VCaP (cell line): ENCODE results near the gene TRAPPC8.
"Not testable (repeated sequence)": the region's sequence is repeated elsewhere in the genome, so short reads cannot be mapped to it uniquely, and the experiment has no call there.

Experiments used
- H3K27ac ChIP-seq: fragments of 450-650 bp; 2 replicates; pipeline ENCODE4 v1.5.1; 2017
- TF ChIP-seq, protein P1 (sequence below): fragments of 450-650 bp; conservative IDR thresholded peaks from 2 replicates; pipeline ENCODE4 v1.5.1; 2017; ENCODE audit warnings: mild to moderate bottlenecking, moderate library complexity

The TRAPPC8 gene

DNA sequence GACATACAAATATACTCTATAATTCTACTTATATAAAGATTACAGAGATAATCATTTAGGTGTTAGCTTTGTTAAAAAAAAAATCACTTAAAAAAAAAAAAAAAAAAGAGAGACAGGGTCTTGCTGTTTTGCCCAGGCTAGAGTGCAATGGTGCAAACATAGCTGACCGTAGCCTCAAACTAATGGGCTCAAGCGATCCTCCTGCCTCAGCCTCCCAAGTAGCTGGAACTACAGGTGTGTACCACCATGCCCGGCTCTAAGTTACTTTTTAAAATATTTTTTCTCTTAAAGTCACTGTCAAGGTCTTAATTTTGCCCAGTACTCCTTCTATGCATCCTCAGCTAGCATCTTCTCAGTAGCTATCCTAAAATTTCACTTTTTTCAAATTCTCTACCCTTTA, 105.0 kb downstream of the TRAPPC8 start:
- H3K27ac ChIP-seq = no peak overlapping the region
- TF ChIP-seq, protein P1, sequence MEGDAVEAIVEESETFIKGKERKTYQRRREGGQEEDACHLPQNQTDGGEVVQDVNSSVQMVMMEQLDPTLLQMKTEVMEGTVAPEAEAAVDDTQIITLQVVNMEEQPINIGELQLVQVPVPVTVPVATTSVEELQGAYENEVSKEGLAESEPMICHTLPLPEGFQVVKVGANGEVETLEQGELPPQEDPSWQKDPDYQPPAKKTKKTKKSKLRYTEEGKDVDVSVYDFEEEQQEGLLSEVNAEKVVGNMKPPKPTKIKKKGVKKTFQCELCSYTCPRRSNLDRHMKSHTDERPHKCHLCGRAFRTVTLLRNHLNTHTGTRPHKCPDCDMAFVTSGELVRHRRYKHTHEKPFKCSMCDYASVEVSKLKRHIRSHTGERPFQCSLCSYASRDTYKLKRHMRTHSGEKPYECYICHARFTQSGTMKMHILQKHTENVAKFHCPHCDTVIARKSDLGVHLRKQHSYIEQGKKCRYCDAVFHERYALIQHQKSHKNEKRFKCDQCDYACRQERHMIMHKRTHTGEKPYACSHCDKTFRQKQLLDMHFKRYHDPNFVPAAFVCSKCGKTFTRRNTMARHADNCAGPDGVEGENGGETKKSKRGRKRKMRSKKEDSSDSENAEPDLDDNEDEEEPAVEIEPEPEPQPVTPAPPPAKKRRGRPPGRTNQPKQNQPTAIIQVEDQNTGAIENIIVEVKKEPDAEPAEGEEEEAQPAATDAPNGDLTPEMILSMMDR = no peak

DNA sequence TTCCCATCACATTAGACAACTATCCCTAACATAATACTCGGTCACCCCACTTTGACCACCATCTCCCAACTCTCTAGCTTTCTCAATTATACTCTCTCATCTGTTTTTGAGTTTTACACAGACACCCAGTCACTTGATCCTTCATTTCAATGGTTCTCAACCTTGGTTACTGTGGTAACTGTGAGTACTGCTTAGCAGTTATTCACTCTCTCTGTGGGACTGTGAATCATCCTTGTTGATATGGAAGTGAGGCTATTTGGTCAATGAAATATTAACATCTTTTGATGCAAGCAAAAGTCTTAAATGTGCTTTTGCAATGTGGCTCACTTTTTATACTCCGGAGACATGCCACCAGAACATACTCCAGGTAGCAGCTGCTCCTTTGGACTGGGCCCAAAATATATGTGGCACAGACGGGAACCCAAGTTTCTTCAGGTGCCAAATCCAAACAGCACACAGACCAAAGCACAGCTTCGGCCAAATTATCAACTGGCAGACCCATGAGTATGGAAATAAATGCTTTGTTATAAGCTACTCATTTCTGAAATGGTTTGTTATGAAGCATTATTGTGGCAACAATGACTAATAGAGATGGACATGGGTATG, 107.3 kb downstream of the TRAPPC8 start:
- TF ChIP-seq, protein P1 = no peak
- no peak overlapping the region for H3K27ac ChIP-seq

DNA sequence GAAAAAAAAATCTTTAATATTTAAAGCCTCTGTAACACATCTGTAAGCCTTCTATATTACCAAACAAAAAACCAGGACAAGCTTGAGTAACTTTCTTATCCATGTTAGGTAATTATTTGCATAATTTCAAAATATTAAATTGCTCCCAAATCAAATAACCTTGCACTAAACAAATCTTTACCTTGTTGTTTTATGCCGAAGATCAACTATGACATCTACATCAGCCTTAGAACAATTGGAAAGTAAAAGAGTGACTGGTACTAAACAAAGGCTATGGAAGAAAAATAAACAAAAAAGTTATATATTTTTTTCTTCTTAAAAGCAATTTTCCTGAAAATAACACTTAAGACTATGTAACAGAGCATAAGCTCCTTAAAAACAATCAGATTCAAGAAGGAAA, 111.0 kb downstream of the TRAPPC8 start:
- H3K27ac ChIP-seq = no peak overlapping the region
- TF ChIP-seq, protein P1 = no peak

DNA sequence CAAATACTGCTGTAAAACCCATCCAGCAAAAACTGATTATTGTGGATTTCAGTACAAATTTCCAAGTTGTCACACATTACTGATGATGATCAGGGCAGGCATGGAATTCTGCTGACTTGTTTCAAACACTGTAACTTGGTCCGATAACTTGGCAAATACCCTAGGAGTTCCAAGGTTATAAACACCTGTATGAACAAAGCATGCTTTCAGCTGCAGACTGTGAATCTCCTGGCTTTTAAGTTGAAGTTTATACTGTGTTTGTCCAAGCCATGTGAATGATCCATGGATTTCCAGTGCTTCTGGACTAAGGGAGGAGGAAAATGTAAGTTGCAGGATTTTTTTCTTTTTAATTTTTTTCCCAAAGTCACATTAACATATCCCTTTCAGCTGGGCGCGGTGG, 112.2 kb downstream of the TRAPPC8 start:
- TF ChIP-seq, protein P1 = no peak
- H3K27ac ChIP-seq = no peak overlapping the region

DNA sequence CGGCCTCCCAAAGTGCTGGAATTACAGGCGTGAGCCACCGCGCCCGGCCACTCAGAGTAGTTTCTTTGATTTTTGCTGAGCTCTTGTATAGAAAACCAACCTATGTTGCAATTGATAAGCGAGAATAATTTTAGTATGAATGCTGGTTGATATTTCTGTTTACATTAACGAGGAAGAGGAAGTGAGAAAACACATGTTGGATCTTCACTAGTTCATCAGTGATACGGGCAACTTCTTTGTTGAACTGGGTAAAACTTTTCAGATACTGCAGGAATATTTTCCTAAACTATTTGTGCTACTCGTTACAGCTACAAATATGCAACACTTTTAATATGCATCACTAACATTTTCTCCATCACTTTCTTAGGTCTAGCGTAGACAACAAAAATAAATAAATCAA, 114.3 kb downstream of the TRAPPC8 start:
- H3K27ac ChIP-seq = no peak overlapping the region
- TF ChIP-seq, protein P1 = no peak

DNA sequence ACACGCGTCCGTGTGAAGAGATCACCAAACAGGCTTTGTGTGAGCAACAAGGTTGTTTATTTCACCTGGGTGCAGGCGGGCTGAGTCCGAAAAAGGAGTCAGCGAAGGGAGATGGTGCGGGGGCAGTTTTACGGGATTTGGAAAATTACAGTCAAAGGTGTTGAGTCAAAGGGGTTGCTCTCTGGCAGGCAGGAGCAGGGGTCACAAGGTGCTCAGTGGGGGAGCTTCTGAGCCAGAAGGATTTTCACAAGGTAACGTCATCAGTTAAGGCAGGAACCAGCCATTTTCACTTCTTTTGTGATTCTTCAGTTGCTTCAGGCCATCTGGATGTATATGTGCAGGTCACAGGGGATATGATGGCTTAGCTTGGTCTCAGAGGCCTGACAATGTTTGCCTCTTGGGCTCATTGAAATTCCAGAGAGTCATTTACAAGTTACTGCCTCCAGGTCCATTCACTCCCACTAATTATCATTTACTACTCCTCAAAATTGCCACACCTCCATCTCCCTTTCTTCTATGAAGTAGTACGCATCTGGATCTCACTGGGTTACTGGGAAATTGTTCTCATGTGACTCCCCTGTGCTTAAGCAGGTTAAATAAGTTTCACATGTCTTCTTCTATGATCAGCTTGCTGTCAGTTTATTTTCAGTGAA, 116.1 kb downstream of the TRAPPC8 start:
- not testable (repeated sequence) for H3K27ac ChIP-seq

DNA sequence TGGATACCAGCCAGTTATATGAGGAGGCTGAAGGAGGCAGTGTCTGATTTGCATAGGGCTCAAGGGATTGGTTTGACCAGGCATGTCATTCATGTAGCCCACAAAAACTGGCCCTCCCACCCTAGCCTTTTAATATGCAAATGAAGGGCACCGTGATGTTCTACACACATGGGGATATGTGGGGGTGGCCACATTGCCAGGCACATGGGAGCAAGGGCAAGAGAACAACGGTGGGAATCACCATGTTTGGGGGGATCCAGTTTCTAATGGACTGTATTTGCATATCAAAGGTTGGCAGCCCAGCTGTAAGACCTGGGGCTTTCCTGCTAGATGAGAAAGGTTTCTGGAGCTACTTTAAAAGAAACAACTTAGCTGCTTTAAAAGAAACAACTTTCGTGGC, 117.2 kb downstream of the TRAPPC8 start:
- TF ChIP-seq, protein P1 = no peak
- H3K27ac ChIP-seq = no peak overlapping the region

DNA sequence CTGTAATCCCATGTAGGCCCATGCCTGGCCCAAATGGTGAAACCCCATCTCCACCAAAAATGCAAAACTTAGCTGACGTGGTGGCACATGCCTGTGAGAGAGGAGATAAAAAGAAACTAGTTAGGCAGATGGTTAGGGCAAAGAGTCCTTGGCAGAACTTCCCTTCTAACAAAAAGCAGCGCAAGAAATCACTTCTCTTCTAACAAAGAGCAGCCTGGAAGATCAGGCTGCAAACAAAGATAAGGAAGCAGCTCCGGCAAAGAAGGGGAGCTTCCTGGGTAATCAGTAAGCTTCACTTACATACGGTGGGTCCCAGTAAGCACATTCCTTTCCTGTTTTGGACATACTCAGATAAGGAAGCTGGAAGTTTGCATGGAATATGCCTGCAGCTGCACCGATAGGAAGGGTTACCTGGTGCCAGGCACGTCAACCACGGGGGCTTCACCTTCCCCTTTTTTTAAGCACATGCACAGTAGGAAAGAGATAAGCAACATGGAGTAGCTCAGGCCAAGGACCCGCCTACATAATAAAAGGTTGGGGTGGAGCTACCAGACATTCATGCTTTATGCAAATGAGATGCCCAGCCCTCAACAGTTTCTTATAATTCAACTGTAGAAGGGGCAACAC, 121.3 kb downstream of the TRAPPC8 start:
- H3K27ac ChIP-seq = no peak overlapping the region
- TF ChIP-seq, protein P1 = no peak
